Central memory CD4-positive, alpha-beta T cell (primary cell): ENCODE measurements around the gene AIP.
A peak's percentile ranks its signal among the peaks of the same experiment; 100 is the strongest.
"Not testable (repeated sequence)": the region's sequence is repeated elsewhere in the genome, so short reads cannot be mapped to it uniquely, and the experiment has no call there.

ENCODE experiments used
- DNase-seq: peaks from one replicate; pipeline ENCODE4 v3.0.0; 2022

The AIP gene

GRCh38 chr11:67507864-67508485, 25.1 kb downstream of the AIP start, which contains the start of gene CDK2AP2:
Gene CDK2AP2, minus strand, starts transcription at chr11:67508162. Its CDS starts 80 bp downstream, at chr11:67508082.
- DNase-seq = peak; percentile 95

GRCh38 chr11:67508486-67509121, 25.8 kb downstream of the AIP start:
- peak; percentile 98 for DNase-seq

- no peak for DNase-seq
These were observed 27.2 kb downstream of the AIP start for GRCh38 chr11:67510023-67510345.

GRCh38 chr11:67511558-67511957, 28.7 kb downstream of the AIP start:
- not testable (repeated sequence) for DNase-seq

GRCh38 chr11:67514116-67514515, 31.3 kb downstream of the AIP start:
- no peak for DNase-seq

GRCh38 chr11:67516806-67517205, 34.0 kb downstream of the AIP start:
- DNase-seq = no peak

- no peak for DNase-seq
These were observed 35.1 kb downstream of the AIP start for GRCh38 chr11:67517784-67518552.

- no peak for DNase-seq
These were observed 36.9 kb downstream of the AIP start for GRCh38 chr11:67519726-67520125.

GRCh38 chr11:67520856-67521824, 38.3 kb downstream of the AIP start:
- DNase-seq = no peak

- no peak for DNase-seq
These were observed 39.1 kb downstream of the AIP start for GRCh38 chr11:67521924-67522323.

GRCh38 chr11:67522338-67522737, 39.5 kb downstream of the AIP start:
- DNase-seq = no peak

- DNase-seq = no peak
These were observed 40.2 kb downstream of the AIP start, which contains the start of gene CABP2 for GRCh38 chr11:67522844-67523555. Gene CABP2, minus strand, starts transcription at chr11:67523446. Its CDS starts 120 bp downstream, at chr11:67523326.

GRCh38 chr11:67523556-67524479, 41.0 kb downstream of the AIP start:
- no peak for DNase-seq

- DNase-seq = no peak
These were observed 41.6 kb downstream of the AIP start for GRCh38 chr11:67524480-67524808.

- no peak for DNase-seq
These were observed 42.6 kb downstream of the AIP start for GRCh38 chr11:67525275-67525976.

- DNase-seq = no peak
These were observed 45.5 kb downstream of the AIP start for GRCh38 chr11:67528376-67528775.

GRCh38 chr11:67530282-67530592, 47.4 kb downstream of the AIP start:
- no peak for DNase-seq

GRCh38 chr11:67532889-67533288, 50.1 kb downstream of the AIP start:
- DNase-seq = no peak

- no peak for DNase-seq
These were observed 51.3 kb downstream of the AIP start for GRCh38 chr11:67534070-67534679.

- no peak for DNase-seq
These were observed 52.7 kb downstream of the AIP start for GRCh38 chr11:67535561-67535960.
